K562 (cell line): ENCODE data around the gene CDC42EP5. TPM values are rescaled to one million over a fixed set of nuclear protein-coding genes. Genes with fewer than 3 reads are reported as not detected.

Source experiments
- ATAC-seq: fragments of 200-7000 bp; cut with Tn5 transposase; 3 replicates; pipeline ENCODE4 v1.9.1; 2020; ENCODE audit warnings: moderate library complexity
- BruUV-seq: library from RNA; stranded (reverse); fragments of 400-500 nt; replicated peaks from 2 replicates; lab custom pipeline; 2021; lab: Mats Ljungman, UMichigan
- CTCF ChIA-PET: fragments of 300-600 bp; formaldehyde crosslinking; extraction: SDS; loops from one replicate; lab custom pipeline; 2021; ENCODE audit warnings: low intra/inter-chr PET ratio; lab: Yijun Ruan, JAX
- POLR2A ChIA-PET: fragments of 300-600, 350-650 bp; sonication (Branson Sonifier 250); formaldehyde crosslinking; extraction: SDS; loops from one replicate; lab custom pipeline; 2021; ENCODE audit warnings: antibody characterized with exemption, inconsistent platforms; lab: Yijun Ruan, JAX
- DNase-seq, 4 experiments: peaks; one replicate each; pipeline versions ENCODE4 v3.0.0 to v3.0.0-alpha.2; 2011 to 2018; ENCODE audit warnings: low spot score in 3 of 4, mixed read lengths in 3 of 4; ENCODE audit errors: extremely low read depth in 1 of 4
- FAIRE-seq: peaks from 2 replicates; lab custom pipeline; 2011; peaks lifted over from hg19 to GRCh38; lab: Jason Lieb, UNC
- H2AFZ ChIP-seq: 2 replicates; pipeline ENCODE4 v1.6.0; 2011; ENCODE audit warnings: low read depth, low read length, control low read depth, inconsistent platforms
- H3K27ac ChIP-seq: fragments of 200-600 bp; 3 replicates; pipeline ENCODE4 v1.8.0; 2011; ENCODE audit warnings: low read depth, mild to moderate bottlenecking, control low read depth, inconsistent platforms, low read length, moderate library complexity, mixed read lengths; ENCODE audit errors: extremely low read depth
- H3K27me3 ChIP-seq, 2 experiments: fragments of 300-600 bp in 1 of 2; 2 replicates in 1 of 2; 3 replicates in 1 of 2; pipeline versions ENCODE4 v1.6.0 to v1.8.0; 2011; ENCODE audit warnings: inconsistent platforms in 2 of 2, low read length in 2 of 2, mild to moderate bottlenecking in 1 of 2, mixed read lengths in 1 of 2, moderate library complexity in 1 of 2; ENCODE audit not compliant: control insufficient read depth in 2 of 2, insufficient read depth in 2 of 2
- H3K36me3 ChIP-seq: fragments of 300-600 bp; 3 replicates; pipeline ENCODE4 v1.8.0; 2011; ENCODE audit warnings: mild to moderate bottlenecking, low read length, inconsistent platforms; ENCODE audit not compliant: control insufficient read depth, insufficient read depth
- H3K4me1 ChIP-seq, 2 experiments: fragments of 200-600 bp in 1 of 2; replicated peaks in 1 of 2; 2 replicates in 1 of 2; 3 replicates in 1 of 2; pipeline versions ENCODE4 v1.5.1 to v1.8.0; 2011; ENCODE audit warnings: inconsistent platforms in 2 of 2, low read length in 2 of 2, mild to moderate bottlenecking in 1 of 2, mixed read lengths in 1 of 2, moderate library complexity in 1 of 2; ENCODE audit not compliant: control insufficient read depth in 2 of 2, insufficient read depth in 2 of 2
- H3K4me2 ChIP-seq: 2 replicates; pipeline ENCODE4 v1.6.1; 2011; ENCODE audit warnings: low read length, control low read depth, inconsistent platforms, mixed read lengths; ENCODE audit not compliant: insufficient read depth
- H3K4me3 ChIP-seq: fragments of 200-600 bp; sonication (generic), shearing (Covaris generic); 2 replicates; pipeline ENCODE4 v1.5.1; 2016; ENCODE audit warnings: control low read depth, inconsistent platforms
- H3K79me2 ChIP-seq: fragments of 200-600 bp; 3 replicates; pipeline ENCODE4 v1.8.0; 2011; ENCODE audit warnings: low read length, inconsistent platforms; ENCODE audit not compliant: control insufficient read depth, insufficient read depth
- H3K9ac ChIP-seq, 2 experiments: 2 replicates each; pipeline versions ENCODE4 v1.6.0 to v1.6.1; 2011; ENCODE audit warnings: low read depth in 2 of 2, low read length in 2 of 2, control low read depth in 1 of 2, inconsistent platforms in 1 of 2, mild to moderate bottlenecking in 1 of 2, mixed read lengths in 1 of 2; ENCODE audit not compliant: insufficient read depth in 1 of 2
- H3K9me1 ChIP-seq: one replicate; pipeline ENCODE4 v1.6.0; 2011; ENCODE audit warnings: inconsistent platforms, mild to moderate bottlenecking, low read length, moderate library complexity; ENCODE audit not compliant: control insufficient read depth, insufficient read depth
- H3K9me3 ChIP-seq: replicated peaks from 2 replicates; pipeline ENCODE4 v1.5.1; 2011; ENCODE audit warnings: low read depth, low read length, inconsistent platforms; ENCODE audit not compliant: control insufficient read depth, insufficient read depth
- H4K20me1 ChIP-seq: replicated peaks from 2 replicates; pipeline ENCODE4 v1.6.1; 2011; ENCODE audit warnings: low read length, inconsistent platforms, mixed read lengths; ENCODE audit not compliant: control insufficient read depth, insufficient read depth
- HDAC8 ChIP-seq: fragments of 450-650 bp; IDR thresholded peaks from 2 replicates; pipeline ENCODE4 v1.6.1; 2016; ENCODE audit warnings: mild to moderate bottlenecking, missing genetic modification characterization, moderate library complexity, missing compliant biosample characterization
- MEF2A ChIP-seq: IDR thresholded peaks from 2 replicates; pipeline ENCODE4 v1.6.1; 2011; ENCODE audit warnings: low read depth, mild to moderate bottlenecking, low read length, moderate library complexity; ENCODE audit not compliant: control insufficient read depth
- MEIS2 ChIP-seq: fragments of 450-650 bp; IDR thresholded peaks from 2 replicates; pipeline ENCODE4 v1.6.1; 2014; ENCODE audit warnings: mild to moderate bottlenecking; ENCODE audit not compliant: partially characterized antibody
- ZBTB17 ChIP-seq: fragments of 450-650 bp; formaldehyde crosslinking; IDR thresholded peaks from 2 replicates; pipeline ENCODE4 v1.4.0; 2020; ENCODE audit warnings: mild to moderate bottlenecking
- ZNF263 ChIP-seq: sonication (generic); formaldehyde crosslinking; IDR thresholded peaks from 2 replicates; pipeline ENCODE4 v1.8.0; 2022; ENCODE audit warnings: mild to moderate bottlenecking, missing genetic modification reagents, borderline replicate concordance
- ZNF445 ChIP-seq: fragments of 250-450 bp; sonication (Bioruptor Pico); IDR thresholded peaks from 2 replicates; pipeline ENCODE4 v1.4.0; 2020; ENCODE audit warnings: low read depth, mild to moderate bottlenecking, moderate library complexity
- WGBS: fragments of 100-300 bp; shearing (Covaris generic); methylation state at CpG from one replicate; pipeline ENCODE4 v1.1.6; 2016; ENCODE audit warnings: low coverage, mixed read lengths; ENCODE audit not compliant: insufficient coverage; ENCODE audit errors: missing lambda C conversion rate; 5-methylcytosine and 5-hydroxymethylcytosine counted together
- in situ Hi-C: fragments of 300-500 bp; cut with MboI; formaldehyde crosslinking; loops from 4 replicates; pipeline ENCODE4 v1.15.0; 2018; ENCODE audit warnings: inconsistent platforms, mixed read lengths
- intact Hi-C: fragments of 100-400 bp; cut with micrococcal nuclease; formaldehyde crosslinking; loops from 2 replicates; pipeline ENCODE4 v1.14.2; 2022
- polyA plus RNA-seq, 8 experiments: library from polyadenylated mRNA; depleted of rRNA in 4 of 8; stranded (reverse) in 5 of 8; unstranded in 3 of 8; fragments of >200 nt; fragmentation: Nextera tagmentation in 2 of 8; fragmentation: Illumina TruSeq in 1 of 8; extraction: Ambion mirVana in 2 of 8; extraction: Trizol in 1 of 8; gene quantifications; 2 replicates each; pipeline versions ENCODE4 v1.2.1 to v1.2.3, GENCODE V29; 2011 to 2014; ENCODE audit warnings: inconsistent platforms in 1 of 8, missing spikeins in 1 of 8
- total RNA-seq, 7 experiments: library from RNA; depleted of rRNA in 6 of 7; stranded (reverse); fragments of >200 nt in 6 of 7; fragmentation: Illumina TruSeq in 2 of 7; extraction: Trizol in 2 of 7; gene quantifications; 2 replicates each; pipeline versions ENCODE4 v1.2.1 to v1.2.3, GENCODE V29; 2011 to 2021; ENCODE audit warnings: low replicate concordance in 1 of 7
- TF ChIP-seq, protein P1 (sequence below): fragments of 250-450 bp; sonication (Bioruptor Pico); IDR thresholded peaks from 2 replicates; pipeline ENCODE4 v1.5.0; 2021; ENCODE audit warnings: mild to moderate bottlenecking, borderline replicate concordance

The CDC42EP5 gene
- total and polyA plus RNA-seq, 9 of the 15 experiments (the other 6 are each of a cell fraction or from before 2014, with no cell fraction given): 0.15 to 0.38 TPM; not detected in 7

DNA sequence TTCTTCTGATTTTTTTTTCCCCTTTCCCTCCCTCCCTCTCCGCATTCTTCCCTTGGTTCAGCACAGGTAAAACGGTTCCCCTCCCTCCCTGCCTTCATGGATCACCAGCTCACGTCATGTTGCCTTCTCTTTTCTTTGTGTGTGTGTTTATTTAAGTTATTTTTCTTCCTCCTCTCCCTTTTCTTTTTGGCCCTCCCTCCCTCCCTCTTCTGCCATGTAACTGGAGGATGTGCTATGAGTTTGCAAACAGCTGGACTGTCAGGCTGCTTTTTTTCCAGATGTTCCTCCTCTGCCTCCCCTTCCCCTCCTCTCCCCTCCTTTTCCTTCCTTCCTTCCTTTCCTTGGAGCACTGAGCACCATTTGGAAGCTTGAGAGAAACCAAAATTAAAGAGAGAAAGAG, 11.5 kb downstream of the CDC42EP5 start:
- Histone ChIP-seq H3K4me3 (no peak overlapping the region), H3K4me2 (no peak overlapping the region), H3K9ac (no peak overlapping the region), H2AFZ (no peak overlapping the region), H3K27me3 (no peaks in the 10 kb centered on the region), H3K4me1 (peaks cover 0 to 43% of the 10 kb centered on the region in 2 experiments; a peak in 2 of 5 replicates), H4K20me1 (peaks cover 14% of the 10 kb centered on the region; the same call in 1 of the 2 replicates), H3K9me3 (no peaks in the 10 kb centered on the region), H3K79me2 (no peaks in the 10 kb centered on the region), H3K9me1 (no peaks in the 10 kb centered on the region), H3K27ac (no peak overlapping the region), H3K36me3 (peaks cover 58% of the 10 kb centered on the region)
- ATAC-seq (no peak), DNase-seq (no peak), FAIRE-seq (no peak)
- no TSS peak for BruUV-seq
- 0% methylated on average over 1 of the region's 3 CpGs for WGBS
- TF ChIP-seq ZNF445 (CRISPR knock-in tag): no peak
- TF ChIP-seq ZNF263 (CRISPR knock-in tag): no peak
- TF ChIP-seq HDAC8 (tag): no peak
- no peak for TF ChIP-seq MEF2A
- TF ChIP-seq, protein P1, sequence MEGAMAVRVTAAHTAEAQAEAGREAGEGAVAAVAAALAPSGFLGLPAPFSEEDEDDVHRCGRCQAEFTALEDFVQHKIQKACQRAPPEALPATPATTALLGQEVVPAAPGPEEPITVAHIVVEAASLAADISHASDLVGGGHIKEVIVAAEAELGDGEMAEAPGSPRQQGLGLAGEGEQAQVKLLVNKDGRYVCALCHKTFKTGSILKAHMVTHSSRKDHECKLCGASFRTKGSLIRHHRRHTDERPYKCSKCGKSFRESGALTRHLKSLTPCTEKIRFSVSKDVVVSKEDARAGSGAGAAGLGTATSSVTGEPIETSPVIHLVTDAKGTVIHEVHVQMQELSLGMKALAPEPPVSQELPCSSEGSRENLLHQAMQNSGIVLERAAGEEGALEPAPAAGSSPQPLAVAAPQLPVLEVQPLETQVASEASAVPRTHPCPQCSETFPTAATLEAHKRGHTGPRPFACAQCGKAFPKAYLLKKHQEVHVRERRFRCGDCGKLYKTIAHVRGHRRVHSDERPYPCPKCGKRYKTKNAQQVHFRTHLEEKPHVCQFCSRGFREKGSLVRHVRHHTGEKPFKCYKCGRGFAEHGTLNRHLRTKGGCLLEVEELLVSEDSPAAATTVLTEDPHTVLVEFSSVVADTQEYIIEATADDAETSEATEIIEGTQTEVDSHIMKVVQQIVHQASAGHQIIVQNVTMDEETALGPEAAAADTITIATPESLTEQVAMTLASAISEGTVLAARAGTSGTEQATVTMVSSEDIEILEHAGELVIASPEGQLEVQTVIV (CRISPR knock-in tag): no peak
- TF ChIP-seq ZBTB17: no peak
- TF ChIP-seq MEIS2: no peak
- ChIA-PET POLR2A (interaction anchor here (0.6 to 2.1 kb wide), 2 partner anchors 13 to 260 kb away, joined by 4 to 11 read pairs; partner anchors contain the start of gene LENG8), CTCF (no interaction called here)
- intact Hi-C loops: no loop called here
- in situ Hi-C loops: no loop called here
